H1 (cell line): Measurements from ENCODE around the gene ARGLU1.

Source experiments
- FOSL1 ChIP-seq: IDR thresholded peaks from 2 replicates; pipeline ENCODE4 v1.6.1; 2011; ENCODE audit warnings: mild to moderate bottlenecking, low read depth, low read length, moderate library complexity; ENCODE audit not compliant: insufficient read depth
- GABPA ChIP-seq: IDR thresholded peaks from 2 replicates; pipeline ENCODE4 v1.6.1; 2011; ENCODE audit warnings: mild to moderate bottlenecking, low read length, moderate library complexity, borderline replicate concordance; ENCODE audit not compliant: insufficient read depth
- JUND ChIP-seq: IDR thresholded peaks from 2 replicates; pipeline ENCODE4 v1.6.1; 2011; ENCODE audit warnings: mild to moderate bottlenecking, improper control_type of control experiment, low read length
- POLR2AphosphoS5 ChIP-seq: IDR thresholded peaks from 2 replicates; pipeline ENCODE4 v1.6.1; 2011; ENCODE audit warnings: low read depth, low read length
- RBBP5 ChIP-seq: IDR thresholded peaks from 2 replicates; pipeline ENCODE4 v1.7.1; 2012; ENCODE audit warnings: low read depth, mild to moderate bottlenecking, inconsistent platforms, low read length, moderate library complexity, borderline replicate concordance
- SAP30 ChIP-seq: fragments of 300-600 bp; sonication (generic); IDR thresholded peaks from 2 replicates; pipeline ENCODE4 v1.7.1; 2012; ENCODE audit warnings: low read length, moderate library complexity, mild to moderate bottlenecking, inconsistent platforms; ENCODE audit not compliant: insufficient read depth, insufficient replicate concordance
- SRF ChIP-seq: IDR thresholded peaks from 2 replicates; pipeline ENCODE4 v1.6.1; 2011; ENCODE audit warnings: mild to moderate bottlenecking, low read depth, low read length, moderate library complexity
- TBP ChIP-seq: IDR thresholded peaks from 2 replicates; pipeline ENCODE4 v1.6.1; 2011; ENCODE audit warnings: low read depth, low read length, improper control_type of control experiment
- TF ChIP-seq, protein P1 (sequence below), 3 experiments: IDR thresholded peaks; 1 replicate in 2 of 3; 2 replicates in 1 of 3; pipeline versions ENCODE4 v1.5.1 to v1.6.1; 2011; ENCODE audit warnings: low read length in 3 of 3, mild to moderate bottlenecking in 3 of 3, inconsistent platforms in 2 of 3, low read depth in 1 of 3, moderate library complexity in 1 of 3; ENCODE audit not compliant: insufficient read depth in 1 of 3; ENCODE audit errors: control extremely low read depth in 1 of 3

DNA sequence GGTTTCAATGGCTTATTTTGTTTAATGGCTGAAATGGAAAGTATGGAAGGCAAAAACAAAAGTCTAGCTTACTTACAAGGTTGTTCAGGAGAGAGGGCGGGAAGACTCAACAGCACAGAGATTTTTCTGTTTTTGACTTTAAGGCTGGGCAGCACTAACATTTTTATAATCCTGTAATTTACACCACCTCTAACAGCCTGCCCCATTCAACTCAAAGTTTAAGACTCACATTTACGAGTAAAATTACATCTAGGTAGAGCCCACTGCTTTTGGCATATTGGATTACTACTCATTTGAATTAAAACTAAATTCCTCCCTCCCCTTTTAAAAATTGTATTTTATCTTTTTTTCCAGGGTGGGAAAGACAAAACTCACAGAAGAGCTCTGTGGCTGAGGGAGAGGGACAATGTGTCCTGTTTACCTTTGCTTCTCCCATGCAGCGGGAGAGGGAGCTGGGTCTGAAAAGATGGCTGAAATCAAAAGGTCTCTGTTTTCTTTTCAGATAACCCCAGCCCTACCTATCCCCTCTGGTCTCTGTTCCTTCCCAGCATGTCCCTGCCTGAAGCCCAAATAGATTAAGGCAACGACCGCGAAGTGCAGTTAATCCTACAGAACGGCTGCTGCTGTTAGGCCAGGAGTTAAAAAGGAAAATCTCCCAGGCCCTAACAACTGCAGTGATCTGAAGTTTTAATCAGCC, 39.1 kb downstream of the ARGLU1 start:
- TF ChIP-seq FOSL1 (no peak), SRF (no peak), JUND (no peak), RBBP5 (no peak), TBP (no peak), POLR2AphosphoS5 (no peak), SAP30 (no peak), GABPA (no peak)
- TF ChIP-seq, protein P1, sequence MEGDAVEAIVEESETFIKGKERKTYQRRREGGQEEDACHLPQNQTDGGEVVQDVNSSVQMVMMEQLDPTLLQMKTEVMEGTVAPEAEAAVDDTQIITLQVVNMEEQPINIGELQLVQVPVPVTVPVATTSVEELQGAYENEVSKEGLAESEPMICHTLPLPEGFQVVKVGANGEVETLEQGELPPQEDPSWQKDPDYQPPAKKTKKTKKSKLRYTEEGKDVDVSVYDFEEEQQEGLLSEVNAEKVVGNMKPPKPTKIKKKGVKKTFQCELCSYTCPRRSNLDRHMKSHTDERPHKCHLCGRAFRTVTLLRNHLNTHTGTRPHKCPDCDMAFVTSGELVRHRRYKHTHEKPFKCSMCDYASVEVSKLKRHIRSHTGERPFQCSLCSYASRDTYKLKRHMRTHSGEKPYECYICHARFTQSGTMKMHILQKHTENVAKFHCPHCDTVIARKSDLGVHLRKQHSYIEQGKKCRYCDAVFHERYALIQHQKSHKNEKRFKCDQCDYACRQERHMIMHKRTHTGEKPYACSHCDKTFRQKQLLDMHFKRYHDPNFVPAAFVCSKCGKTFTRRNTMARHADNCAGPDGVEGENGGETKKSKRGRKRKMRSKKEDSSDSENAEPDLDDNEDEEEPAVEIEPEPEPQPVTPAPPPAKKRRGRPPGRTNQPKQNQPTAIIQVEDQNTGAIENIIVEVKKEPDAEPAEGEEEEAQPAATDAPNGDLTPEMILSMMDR (IDR thresholded peaks at IDR 0.05; ENCODE audit: control extremely low read depth in 1 of 3, insufficient read depth in 1 of 3, low read depth in 1 of 3, low read length in 3 of 3): no peak
